HG03342 (cell line): ENCODE data around the gene ZC3HAV1L.
A peak's percentile ranks its signal among the peaks of the same experiment; 100 is the strongest.
"Not testable (repeated sequence)": the region's sequence is repeated elsewhere in the genome, so short reads cannot be mapped to it uniquely, and the experiment has no call there.

Source experiments
- ATAC-seq: cut with Tn5 transposase; IDR thresholded peaks from one replicate; pipeline ENCODE4 v1.9.1; 2021; ENCODE audit warnings: mild to moderate bottlenecking, moderate library complexity; ENCODE audit not compliant: unreplicated experiment

Gene ZC3HAV1L

DNA sequence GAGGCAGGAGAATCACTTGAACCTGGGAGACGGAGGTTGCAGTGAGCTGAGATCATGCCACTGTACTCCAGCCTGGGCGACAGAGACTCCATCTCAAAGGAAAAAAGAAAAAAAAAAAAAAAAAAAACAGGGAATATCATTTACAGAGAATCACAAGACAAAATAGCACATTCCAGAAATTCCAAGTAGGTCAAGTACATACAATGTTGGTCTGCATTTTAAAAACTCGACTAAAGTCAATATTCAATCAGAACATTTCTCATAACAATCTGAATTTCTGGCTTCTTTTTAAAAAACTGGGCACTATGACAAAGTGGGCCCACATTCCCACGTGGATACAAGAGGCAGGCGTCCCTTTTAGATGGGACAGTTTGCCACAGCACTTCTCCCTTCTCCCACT lies 12.8 kb downstream of the ZC3HAV1L start:
- ATAC-seq: no peak

DNA sequence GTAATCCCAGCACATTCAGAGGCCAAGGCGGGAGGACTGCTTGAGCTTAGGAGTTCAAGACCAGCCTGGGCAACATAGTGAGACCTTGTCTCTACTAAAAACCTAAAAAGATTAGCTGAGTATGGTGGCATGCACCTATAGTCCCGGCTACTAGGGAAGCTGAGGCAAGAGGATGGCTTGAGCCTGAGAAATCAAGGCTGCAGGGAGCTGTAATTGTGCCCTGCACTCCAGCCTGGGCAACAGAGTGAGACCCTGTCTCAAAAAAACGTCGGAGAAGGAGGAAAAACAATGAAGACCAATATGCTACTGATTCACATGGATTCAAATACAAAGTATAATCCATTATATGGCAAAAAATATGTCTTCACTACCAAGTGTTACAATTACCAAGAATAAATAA lies 13.6 kb downstream of the ZC3HAV1L start:
- no peak for ATAC-seq

DNA sequence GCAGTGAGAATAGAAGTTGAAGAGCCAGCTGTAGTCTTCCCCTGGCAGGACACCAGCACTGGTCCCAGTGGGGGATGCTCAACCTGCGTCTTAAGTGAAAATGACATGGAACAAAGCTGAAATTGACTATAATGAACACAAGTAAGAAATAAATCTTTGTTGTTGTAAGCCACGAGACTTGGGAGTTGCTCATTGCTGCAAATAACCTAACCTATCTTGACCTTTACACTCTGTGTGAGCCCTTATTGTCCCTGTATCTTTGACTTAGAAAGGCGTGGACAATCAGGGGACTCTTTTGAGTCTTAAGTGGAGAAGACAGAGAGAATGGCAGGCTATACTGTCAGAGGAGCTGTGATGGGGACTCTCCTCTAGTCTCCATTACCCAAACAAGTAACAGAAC lies 16.9 kb downstream of the ZC3HAV1L start:
- no peak for ATAC-seq

DNA sequence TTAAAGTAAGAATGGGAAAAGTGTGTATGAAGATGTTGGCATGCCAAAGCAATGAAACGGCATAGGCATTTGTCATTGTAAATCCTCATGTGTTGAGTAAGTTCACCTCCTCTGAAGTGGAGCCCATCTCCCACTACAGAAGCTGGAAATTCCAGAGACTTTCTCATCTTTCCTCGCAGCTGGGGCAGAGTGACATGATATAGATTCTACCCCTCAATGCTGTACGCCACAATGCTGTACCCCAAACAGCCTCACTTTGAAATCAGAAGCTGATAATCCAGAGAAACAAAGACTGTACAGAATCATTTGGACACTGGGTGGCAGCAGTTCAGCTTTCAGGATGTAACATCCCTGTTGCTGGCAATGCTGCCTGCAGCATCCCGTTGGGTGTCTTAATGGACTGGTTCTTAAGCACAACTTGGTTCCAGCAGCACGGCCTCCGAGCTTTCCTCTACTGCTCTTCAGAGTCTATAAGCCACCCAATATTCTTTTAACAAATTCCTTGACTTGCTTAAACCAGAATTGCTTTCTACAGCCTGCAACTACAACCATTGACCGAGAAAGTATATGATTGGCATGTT lies 18.8 kb downstream of the ZC3HAV1L start:
- ATAC-seq: peak; percentile 96

DNA sequence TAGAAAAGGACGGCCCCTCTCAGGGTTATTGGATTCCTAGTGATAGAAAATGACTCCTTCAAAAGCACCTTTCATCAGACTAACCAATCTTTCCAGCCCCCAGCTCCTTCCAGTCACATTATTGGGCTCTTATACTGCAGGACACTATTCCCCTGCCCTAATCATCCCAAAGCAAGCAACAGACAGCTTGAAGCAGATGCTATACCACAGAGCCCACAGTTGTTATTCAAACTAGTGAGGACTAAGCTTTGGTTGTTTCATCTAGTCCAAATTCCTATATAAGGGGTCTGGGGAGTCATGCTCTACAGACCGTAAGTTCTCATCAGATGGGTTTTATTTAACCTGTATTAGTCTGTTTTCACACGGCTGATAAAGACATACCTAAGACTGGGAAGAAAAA lies 24.5 kb downstream of the ZC3HAV1L start:
- no peak for ATAC-seq

DNA sequence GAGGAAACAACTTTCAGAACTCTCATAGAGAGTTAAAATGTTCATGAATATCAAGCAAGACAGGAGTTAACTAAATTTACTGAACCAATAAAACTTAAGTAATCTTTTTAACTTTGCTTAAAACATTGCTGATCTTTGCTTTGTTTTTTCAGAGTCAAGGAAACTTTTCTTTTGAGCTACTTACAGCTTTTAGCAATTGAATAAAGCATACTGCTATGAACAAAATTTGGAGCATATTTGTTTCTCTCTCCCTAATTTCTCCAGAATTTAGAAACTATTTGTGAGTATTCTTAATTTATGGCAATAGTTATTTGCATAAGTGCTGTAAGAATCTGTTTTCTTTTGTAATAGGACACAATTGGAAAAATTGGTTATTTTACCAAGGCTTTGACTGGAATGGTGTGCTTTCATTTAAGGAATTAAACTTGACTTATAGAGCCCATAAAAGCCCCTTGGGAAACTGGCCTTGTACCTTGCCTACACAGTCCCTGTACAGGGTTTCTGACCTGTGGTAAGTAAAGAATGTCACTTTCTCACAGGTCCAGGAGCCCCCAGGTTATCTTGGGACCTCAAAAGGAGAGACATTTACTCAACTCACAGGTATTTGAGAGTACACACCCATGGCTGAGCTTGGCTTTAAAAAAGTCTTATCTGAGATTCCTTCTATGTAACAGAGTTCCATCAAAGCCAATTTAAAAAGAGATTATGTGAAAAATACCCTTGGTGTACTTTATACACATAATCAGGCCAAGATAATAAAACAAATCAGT lies 31.3 kb downstream of the ZC3HAV1L start:
- ATAC-seq: no peak

DNA sequence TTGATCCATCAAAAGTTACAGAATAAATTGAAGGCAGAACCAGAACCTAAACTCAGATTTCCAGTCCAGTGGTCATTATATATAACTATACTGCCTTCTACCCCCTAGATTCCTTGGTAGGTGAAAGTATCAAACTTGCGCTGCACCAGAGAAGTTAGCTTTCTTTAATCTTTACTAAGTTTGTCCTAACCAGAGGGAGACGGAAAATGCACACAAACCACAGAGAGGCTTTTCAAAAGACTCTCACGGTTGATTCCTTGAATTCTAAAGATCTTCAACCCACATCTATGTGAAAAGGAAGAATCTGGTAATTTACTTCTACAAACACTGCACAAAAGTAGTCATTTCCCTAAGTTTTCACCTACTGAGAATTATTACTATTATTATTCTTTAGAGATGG lies 36.4 kb downstream of the ZC3HAV1L start:
- ATAC-seq: no peak

DNA sequence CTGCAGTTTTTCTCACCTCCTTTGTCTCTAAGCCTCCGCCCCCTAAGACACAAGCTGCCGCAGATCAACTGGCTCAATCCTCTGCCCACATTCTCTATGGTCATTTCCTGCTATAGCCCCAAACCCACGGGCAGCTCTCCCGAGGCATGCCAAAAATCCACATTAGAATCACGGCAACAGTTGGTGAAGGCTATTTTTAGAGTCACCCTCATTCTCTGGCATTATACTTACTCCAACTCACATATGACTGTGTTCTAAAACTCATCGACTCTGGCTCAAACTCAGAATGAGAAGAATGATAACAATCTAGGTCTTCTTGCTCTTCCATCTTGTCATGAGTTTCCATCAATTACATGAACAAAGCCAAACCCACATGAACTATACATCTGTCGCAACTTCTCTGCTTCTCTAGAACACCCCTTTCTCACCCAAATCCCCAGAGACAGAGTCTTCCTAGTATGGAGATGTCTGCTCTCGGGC lies 43.8 kb downstream of the ZC3HAV1L start:
- ATAC-seq: no peak

DNA sequence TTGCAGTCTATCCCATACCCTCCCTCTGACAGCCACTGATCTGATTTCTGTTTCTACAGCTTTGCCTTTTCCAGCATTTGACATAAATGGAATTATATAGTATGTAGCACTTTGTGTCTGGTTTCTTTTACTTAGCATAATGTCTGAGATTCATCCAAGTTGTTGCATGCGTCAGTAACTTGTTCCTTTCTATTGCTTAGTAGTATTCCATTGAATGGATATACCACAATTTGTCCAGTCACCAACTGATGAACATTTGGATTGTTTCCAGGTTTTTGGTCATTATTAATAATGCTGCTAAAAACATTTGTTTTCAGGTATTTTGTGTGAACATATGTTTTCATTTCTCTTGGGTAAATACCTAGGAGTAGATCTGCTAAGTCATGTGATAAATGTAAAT lies 48.2 kb downstream of the ZC3HAV1L start:
- no peak for ATAC-seq

DNA sequence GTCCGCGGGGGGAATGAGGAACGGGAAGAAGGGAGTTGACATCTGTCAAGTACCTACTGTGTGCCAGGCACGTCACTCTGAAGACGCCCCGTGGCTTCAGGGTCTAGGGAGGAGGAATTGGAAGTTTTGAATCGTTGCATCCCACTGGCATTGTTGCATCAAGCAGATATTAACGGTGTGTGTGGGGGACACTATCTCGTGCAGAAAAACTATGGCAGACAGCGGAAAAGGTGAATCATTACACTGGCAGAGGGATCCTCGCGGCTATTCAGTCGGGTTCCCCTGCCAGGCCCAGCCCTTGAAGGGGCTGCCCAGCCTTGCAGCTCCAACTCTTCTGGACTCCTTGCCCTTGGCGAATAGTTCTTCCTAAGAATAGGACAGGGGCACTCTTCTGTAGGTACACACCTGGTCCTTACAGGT lies 53.6 kb downstream of the ZC3HAV1L start:
- ATAC-seq: no peak

DNA sequence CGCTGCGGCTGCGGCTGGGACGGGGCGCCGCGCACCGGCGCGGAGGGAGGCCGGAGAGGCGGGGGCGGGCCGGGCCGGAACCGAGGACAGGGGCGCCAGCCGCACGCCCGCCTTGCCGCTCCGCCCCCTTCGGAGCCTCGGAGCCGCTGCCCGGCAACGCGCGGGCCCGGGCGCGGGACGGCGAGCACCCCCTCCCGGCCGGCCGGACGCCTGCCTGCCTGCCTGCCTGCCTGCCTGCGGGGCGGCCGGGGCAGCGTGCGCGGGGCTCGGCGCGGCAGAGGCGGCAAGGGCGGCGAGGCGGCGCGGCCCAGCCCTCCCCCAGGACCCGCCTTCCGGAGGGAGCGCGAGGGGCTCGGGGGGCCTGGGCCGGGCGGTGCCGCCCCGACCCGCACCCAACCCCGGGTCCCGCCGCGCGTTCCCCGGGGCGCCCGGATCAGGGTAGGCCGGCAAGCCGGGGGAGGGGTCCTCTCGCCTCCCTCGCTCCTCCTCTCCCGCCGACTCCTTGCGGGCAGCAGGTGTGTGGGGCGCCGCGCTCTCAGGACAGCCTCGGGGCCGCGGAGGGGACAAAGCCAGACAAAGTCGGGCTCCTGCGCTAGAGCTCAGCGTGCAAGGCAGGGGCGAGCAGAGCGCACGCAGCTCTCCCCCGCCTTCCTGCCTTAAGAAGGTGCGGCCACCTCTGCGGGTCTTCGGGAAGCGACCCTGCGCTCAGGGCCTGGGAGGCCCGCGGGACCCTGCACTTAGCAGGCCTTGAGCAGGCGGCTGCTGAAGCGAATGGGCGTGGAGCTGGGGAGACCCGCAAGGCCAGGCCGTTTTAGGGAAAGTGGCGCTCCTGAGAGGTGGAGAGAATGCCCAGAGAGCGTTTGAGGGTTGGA lies 54.3 kb downstream of the ZC3HAV1L start, which contains the start of gene KIAA1549:
Gene KIAA1549, minus strand, starts transcription at position 58 of the 872 bp plus-strand sequence. CDS start 120 bp downstream, outside the sequence.
- peak; percentile 89 for ATAC-seq

DNA sequence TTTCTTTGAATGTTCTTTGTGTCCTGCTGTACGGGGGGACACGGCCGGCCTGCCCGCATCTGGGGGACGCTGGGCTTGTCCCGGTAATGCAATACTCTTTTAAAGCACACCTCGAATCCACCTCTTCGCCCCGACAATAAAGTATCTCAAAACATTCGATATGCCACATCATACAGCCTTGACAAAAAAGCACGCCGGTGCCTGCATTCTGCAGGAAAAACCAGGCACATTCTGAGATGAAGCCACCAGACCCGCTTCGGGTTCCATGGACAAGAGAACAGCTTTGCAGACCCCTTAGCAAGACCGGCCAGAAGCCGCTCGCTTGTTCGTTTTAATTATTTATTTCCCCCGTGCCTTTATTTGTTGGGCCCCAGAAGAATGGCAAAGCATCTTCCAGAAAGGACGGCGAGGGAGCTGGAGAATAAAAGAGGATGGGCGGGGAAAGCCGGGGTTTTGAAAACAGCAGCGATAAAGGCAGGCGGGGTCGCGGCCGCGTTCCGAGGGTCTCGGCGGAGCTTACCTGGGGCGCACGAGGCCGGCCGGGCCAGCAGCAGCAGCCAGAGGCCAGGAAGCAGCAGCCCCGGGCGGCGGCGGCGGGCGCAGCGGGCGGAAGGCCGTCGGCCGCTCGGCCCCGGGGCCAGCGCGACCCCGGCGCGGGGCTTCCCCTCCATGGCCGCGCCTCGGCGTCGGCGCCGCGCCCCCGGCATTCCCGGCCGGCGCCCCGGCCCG lies 55.1 kb downstream of the ZC3HAV1L start:
- ATAC-seq: peak; percentile 48

DNA sequence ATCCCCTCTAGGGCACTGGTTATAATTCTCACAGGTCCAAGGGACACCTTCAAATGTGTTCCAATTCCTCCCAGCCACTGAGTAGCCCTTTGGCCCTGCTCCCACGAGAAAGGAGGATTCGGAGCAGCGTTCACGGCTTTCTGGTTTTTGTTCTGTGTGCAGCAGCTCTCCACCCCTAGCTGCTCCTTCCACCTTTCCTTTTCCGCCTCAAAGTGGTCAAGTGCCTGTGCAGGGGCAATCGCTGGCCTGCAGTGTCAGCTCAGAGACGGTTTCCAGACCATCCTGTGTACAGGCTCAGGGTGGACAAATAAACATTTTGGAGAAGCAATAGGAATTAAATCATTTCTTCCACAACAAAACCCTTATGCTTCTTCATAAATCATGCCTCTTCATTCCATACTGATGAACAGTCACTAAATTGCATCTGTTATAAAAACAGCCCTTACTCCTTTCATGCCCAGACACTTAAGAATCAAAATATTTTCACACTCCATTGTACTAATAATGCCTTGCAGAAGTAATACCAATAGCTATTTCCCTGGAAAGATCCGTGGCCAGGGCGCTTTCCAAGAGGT lies 55.8 kb downstream of the ZC3HAV1L start:
- ATAC-seq: no peak

DNA sequence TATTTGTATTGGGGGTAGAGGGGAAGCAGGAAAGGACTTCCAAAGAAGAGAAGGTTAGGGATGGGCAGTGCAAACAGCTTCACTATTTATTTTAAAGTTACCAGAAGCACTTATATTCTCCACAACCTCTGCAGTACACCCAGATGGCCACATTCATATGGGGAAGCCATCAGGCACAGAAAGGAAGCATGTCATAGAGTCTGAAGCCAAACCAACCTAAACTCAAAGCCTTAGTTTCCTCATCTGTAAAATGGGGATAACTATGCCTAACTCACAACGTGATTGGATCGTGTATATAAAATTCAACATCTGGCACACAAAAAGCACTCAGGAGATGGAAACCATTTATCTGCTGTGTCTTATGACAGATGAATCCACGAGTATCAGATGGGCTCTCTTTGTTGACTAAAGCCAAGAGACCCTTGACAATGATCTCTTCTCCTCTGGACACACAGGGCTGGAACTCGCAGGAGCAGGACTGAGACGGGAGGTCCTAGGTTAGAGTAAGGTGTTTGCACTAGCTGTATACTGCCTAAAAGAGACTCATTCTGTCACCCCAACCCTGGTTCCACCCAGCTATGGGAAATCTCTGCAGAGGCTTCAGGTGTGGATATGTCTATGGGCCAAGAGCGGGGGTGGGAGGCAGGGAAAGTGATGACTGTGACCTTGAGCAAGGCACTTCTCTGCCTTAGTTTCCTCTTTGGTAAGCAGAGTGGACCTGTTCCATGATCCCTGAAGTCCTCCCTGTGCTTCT lies 56.4 kb downstream of the ZC3HAV1L start:
- no peak for ATAC-seq

DNA sequence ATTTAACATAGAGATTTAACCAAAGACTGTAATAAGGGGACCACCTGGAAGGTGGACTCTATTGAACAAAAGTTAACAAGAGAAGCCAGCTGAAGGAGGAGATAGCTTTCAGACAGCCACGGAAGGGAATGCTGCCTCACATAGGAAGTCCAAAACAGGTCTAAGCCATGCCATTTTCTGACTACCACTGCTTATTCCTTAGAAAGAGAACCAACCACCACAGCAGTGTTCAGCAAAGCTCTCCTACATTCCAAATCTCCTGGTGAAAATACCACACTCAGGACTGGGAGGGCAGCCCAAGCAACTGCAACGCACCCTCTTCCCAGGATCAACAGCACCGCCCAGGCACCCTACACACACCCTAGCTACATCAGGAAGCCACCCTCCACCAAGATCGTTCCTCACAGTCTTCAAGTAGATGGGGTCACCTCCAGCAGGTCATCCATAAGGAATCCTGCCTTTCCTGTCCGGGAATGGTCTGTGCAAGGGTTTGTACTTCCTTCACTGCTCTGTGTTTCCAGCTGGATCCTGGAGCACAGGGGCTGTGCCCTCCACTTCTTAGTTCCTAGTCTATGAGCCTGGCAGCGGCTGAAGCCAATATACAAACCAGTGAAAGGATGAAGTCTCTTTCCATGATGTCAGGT lies 57.2 kb downstream of the ZC3HAV1L start:
- ATAC-seq: no peak

DNA sequence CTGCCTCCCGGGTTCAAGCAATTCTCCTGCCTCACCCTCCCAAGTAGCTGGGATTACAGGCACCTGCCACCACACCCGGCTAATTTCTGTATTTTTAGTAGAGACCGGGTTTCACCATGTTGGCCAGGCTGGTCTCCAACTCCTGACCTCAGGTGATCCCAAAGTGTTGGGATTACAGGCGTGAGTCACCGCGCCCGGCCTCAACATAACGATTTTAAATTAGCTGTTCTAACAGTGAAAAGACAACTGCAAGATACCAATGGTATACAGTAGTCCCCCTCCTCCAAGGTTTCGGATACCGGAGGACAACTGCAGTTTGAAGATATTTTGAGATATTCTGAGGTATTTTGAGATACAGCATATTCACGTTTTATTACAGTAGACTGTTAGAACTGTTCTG lies 59.7 kb downstream of the ZC3HAV1L start:
- ATAC-seq: not testable (repeated sequence)
